Activated CD4-positive, alpha-beta T cell treated with anti-CD3 and anti-CD28 coated beads, Interleukin-2, amount 10 ng/mL, durations not matched to agents 24 days and 14 days (primary cell): ENCODE data around the gene ALOX5. TPM values are rescaled to one million over a fixed set of nuclear protein-coding genes. Genes with fewer than 3 reads are reported as not detected.
"Not testable (repeated sequence)": the region's sequence is repeated elsewhere in the genome, so short reads cannot be mapped to it uniquely, and the experiment has no call there.

Source experiments
- DNase-seq: peaks from one replicate; pipeline ENCODE4 v3.0.0; 2022
- H3K27ac Mint-ChIP-seq: one replicate; pipeline ENCODE4 v1.8.0; 2022; ENCODE audit warnings: mild to moderate bottlenecking, mixed read lengths
- H3K27me3 Mint-ChIP-seq: one replicate; pipeline ENCODE4 v1.8.0; 2022; ENCODE audit warnings: mixed read lengths
- H3K36me3 Mint-ChIP-seq: one replicate; pipeline ENCODE4 v1.8.0; 2022; ENCODE audit warnings: low read depth, mild to moderate bottlenecking, mixed read lengths
- H3K4me1 Mint-ChIP-seq: one replicate; pipeline ENCODE4 v1.8.0; 2021; ENCODE audit warnings: mixed read lengths
- H3K4me3 Mint-ChIP-seq: one replicate; pipeline ENCODE4 v1.8.0; 2022; ENCODE audit warnings: mild to moderate bottlenecking, moderate library complexity, mixed read lengths
- H3K9me3 Mint-ChIP-seq: one replicate; pipeline ENCODE4 v1.8.0; 2021; ENCODE audit warnings: mixed read lengths
- intact Hi-C: fragments of 100-400 bp; cut with micrococcal nuclease; formaldehyde crosslinking; loops from one replicate; pipeline ENCODE4 v1.15.1; 2023
- total RNA-seq: library from RNA; stranded (reverse); gene quantifications from 2 replicates; pipeline ENCODE4 v1.2.3, GENCODE V29; 2022

Gene ALOX5
- total RNA-seq, 1 donor from 2014 or later, result 2.4 TPM

GRCh38 chr10:45361983-45362799 lies 11.8 kb upstream of the ALOX5 start:
- H3K27ac Mint-ChIP-seq, H3K4me3 Mint-ChIP-seq, H3K36me3 Mint-ChIP-seq, intact Hi-C loops: not testable (repeated sequence)
- H3K4me1 Mint-ChIP-seq, result peaks cover 14% of the 10 kb centered on the region
- peaks cover 48% of the 10 kb centered on the region for H3K27me3 Mint-ChIP-seq
- peak; percentile 84 for DNase-seq
- H3K9me3 Mint-ChIP-seq, result peaks cover 19% of the 10 kb centered on the region

GRCh38 chr10:45367643-45368042 lies 6.4 kb upstream of the ALOX5 start:
- H3K36me3 Mint-ChIP-seq, H3K4me1 Mint-ChIP-seq, H3K27ac Mint-ChIP-seq, H3K4me3 Mint-ChIP-seq, intact Hi-C loops, DNase-seq: not testable (repeated sequence)
- Mint-ChIP-seq H3K9me3 (peaks cover 16% of the 10 kb centered on the region), H3K27me3 (peaks cover 70% of the 10 kb centered on the region)

DNA sequence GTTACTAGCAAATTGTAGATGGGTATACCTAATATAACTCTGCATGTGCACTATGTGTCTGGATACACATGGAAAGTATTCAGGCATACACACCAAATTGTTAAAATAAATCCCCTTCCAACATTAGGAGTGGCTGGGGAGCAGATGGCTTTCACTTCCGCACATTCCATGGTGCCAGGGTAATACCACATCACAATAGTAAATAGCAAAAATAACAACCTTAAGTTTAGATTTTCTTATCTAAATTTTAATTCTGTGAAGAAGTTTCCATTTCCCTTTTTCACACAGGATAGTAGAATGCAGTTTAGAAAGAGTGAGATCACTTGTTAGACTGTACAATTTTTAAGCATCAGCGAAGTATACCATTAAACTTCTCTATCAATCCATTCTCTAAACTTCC lies 5.8 kb upstream of the ALOX5 start:
- DNase-seq, result no peak
- no peak overlapping the region for H3K4me3 Mint-ChIP-seq
- peaks cover 70% of the 10 kb centered on the region for H3K27me3 Mint-ChIP-seq
- H3K9me3 Mint-ChIP-seq, result peaks cover 16% of the 10 kb centered on the region
- peaks cover 5% of the 10 kb centered on the region for H3K4me1 Mint-ChIP-seq
- H3K36me3 Mint-ChIP-seq, result peaks cover 2% of the 10 kb centered on the region
- intact Hi-C loops, result no loop called here
- no peak overlapping the region for H3K27ac Mint-ChIP-seq

DNA sequence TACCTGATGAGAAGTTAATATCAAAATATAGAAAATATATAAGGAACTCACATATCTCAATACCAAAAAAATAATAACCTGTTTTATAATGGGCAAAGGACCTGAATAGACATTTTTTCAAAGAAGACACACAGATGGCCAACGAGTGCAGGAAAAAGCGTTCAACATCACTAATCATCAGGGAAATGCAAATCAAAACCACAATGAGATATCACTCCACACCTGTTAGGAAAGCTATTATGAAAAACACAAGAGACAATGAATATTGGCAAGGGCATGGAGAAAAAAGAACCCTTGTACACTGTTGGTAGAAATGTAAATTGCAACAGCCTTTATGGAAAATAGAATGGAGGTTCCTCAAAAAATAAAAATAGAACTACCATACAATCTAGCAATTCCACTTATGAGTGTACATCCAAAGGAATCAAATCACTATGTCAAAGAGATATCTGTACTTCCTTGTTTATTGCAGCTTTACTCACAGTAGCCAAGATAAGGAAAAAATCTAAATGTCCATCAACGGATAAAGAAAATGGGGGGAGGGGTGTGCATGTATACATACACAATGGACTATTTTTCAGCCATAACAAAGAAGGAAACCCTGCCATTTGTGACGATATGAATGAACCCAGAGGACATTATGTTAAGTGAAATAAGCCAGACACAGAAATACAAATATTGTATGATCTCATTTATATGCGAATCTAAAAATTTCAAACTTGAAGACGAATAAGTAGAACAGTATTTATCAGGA lies 3.6 kb upstream of the ALOX5 start:
- intact Hi-C loops, result loop anchor here (5.0 kb wide), 2 partner anchors 47 to 118 kb away; no protein-coding TSS in a partner anchor
- peaks cover 9% of the 10 kb centered on the region for H3K9me3 Mint-ChIP-seq
- DNase-seq, result no peak
- H3K27ac Mint-ChIP-seq, result no peak overlapping the region
- peaks cover 69% of the 10 kb centered on the region for H3K27me3 Mint-ChIP-seq
- no peaks in the 10 kb centered on the region for H3K36me3 Mint-ChIP-seq
- peaks cover 15% of the 10 kb centered on the region for H3K4me1 Mint-ChIP-seq
- no peak overlapping the region for H3K4me3 Mint-ChIP-seq

GRCh38 chr10:45371560-45371959 lies 2.5 kb upstream of the ALOX5 start:
- intact Hi-C loops, result loop anchor here (5.0 kb wide), 2 partner anchors 46 to 119 kb away; no protein-coding TSS in a partner anchor
- Mint-ChIP-seq H3K9me3 (peaks cover 5% of the 10 kb centered on the region), H3K27me3 (peaks cover 69% of the 10 kb centered on the region), H3K4me3 (no peak overlapping the region), H3K36me3 (no peaks in the 10 kb centered on the region), H3K4me1 (peaks cover 22% of the 10 kb centered on the region), H3K27ac (no peak overlapping the region)
- DNase-seq, result no peak

GRCh38 chr10:45372251-45372951 lies 1.6 kb upstream of the ALOX5 start:
- Mint-ChIP-seq H3K9me3 (peaks cover 5% of the 10 kb centered on the region), H3K27ac (no peak overlapping the region), H3K36me3 (no peaks in the 10 kb centered on the region), H3K4me1 (peaks cover 26% of the 10 kb centered on the region), H3K4me3 (peak overlapping the region; percentile 93), H3K27me3 (peaks cover 69% of the 10 kb centered on the region)
- intact Hi-C loops, result loop anchor here (2.0 to 5.0 kb wide), 3 partner anchors 20 to 120 kb away; no protein-coding TSS in a partner anchor
- DNase-seq, result no peak

- peaks cover 71% of the 10 kb centered on the region for H3K27me3 Mint-ChIP-seq
- H3K4me1 Mint-ChIP-seq, result peaks cover 28% of the 10 kb centered on the region
- intact Hi-C loops, result loop anchor here (2.0 to 5.0 kb wide), 3 partner anchors 20 to 121 kb away; no protein-coding TSS in a partner anchor
- peak; percentile 81 for DNase-seq
- H3K36me3 Mint-ChIP-seq, result no peaks in the 10 kb centered on the region
- peak overlapping the region; percentile 54 for H3K27ac Mint-ChIP-seq
- peak overlapping the region; percentile 93 for H3K4me3 Mint-ChIP-seq
- no peaks in the 10 kb centered on the region for H3K9me3 Mint-ChIP-seq
Measured at GRCh38 chr10:45373003-45373575, 927 bp upstream of the ALOX5 start.

- intact Hi-C loops, result loop anchor here (5.0 kb wide), 2 partner anchors 43 to 122 kb away; no protein-coding TSS in a partner anchor
- peak; percentile 61 for DNase-seq
- peak overlapping the region; percentile 93 for H3K4me3 Mint-ChIP-seq
Measured at GRCh38 chr10:45374350-45375052, 485 bp downstream of the ALOX5 start.

GRCh38 chr10:45375101-45375500 lies 1.1 kb downstream of the ALOX5 start:
- peaks cover 54% of the 10 kb centered on the region for H3K27me3 Mint-ChIP-seq
- no peaks in the 10 kb centered on the region for H3K9me3 Mint-ChIP-seq
- H3K36me3 Mint-ChIP-seq, result no peaks in the 10 kb centered on the region
- H3K4me3 Mint-ChIP-seq, result peak overlapping the region; percentile 71
- DNase-seq, result peak; percentile 55
- no peak overlapping the region for H3K27ac Mint-ChIP-seq
- intact Hi-C loops, result no loop called here
- peaks cover 28% of the 10 kb centered on the region for H3K4me1 Mint-ChIP-seq

More at GRCh38 chr10:45374350-45375052, 485 bp downstream of the ALOX5 start:
- peaks cover 28% of the 10 kb centered on the region for H3K4me1 Mint-ChIP-seq
- no peak overlapping the region for H3K27ac Mint-ChIP-seq
- no peaks in the 10 kb centered on the region for H3K9me3 Mint-ChIP-seq
- no peaks in the 10 kb centered on the region for H3K36me3 Mint-ChIP-seq
- peaks cover 58% of the 10 kb centered on the region for H3K27me3 Mint-ChIP-seq

DNA sequence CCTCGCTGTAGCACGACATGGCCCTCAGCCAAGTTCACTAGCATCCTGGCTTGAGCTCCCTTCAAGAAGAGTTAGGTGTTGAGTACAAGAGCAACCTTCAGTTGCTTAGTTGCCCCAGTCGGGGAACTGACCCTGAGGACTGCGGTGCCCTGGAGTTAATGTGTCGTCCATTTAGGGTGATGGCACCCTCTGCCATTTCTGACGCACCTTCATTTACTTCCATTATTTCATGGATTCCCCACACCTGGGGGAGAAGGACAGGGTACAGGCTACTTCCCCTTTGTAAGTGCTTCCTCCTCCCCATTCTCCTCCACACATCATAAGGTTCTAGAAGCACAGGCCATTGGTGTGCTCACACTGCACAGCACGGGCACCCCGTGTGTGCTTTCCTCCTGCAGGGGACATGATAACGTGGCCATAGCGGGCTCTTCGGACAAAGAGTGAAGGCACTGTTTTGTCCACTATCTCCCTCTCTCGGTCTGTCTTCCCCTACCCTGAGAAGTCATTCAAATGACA lies 1.8 kb downstream of the ALOX5 start:
- Mint-ChIP-seq H3K9me3 (no peaks in the 10 kb centered on the region), H3K4me3 (peak overlapping the region; percentile 69), H3K4me1 (peaks cover 28% of the 10 kb centered on the region), H3K27me3 (peaks cover 47% of the 10 kb centered on the region), H3K27ac (no peak overlapping the region), H3K36me3 (no peaks in the 10 kb centered on the region)
- intact Hi-C loops, result no loop called here
- peak; percentile 57 for DNase-seq

- H3K27me3 Mint-ChIP-seq, result peaks cover 44% of the 10 kb centered on the region
- H3K4me3 Mint-ChIP-seq, result no peak overlapping the region
- no peaks in the 10 kb centered on the region for H3K9me3 Mint-ChIP-seq
- H3K36me3 Mint-ChIP-seq, result no peaks in the 10 kb centered on the region
- no peak for DNase-seq
- no peak overlapping the region for H3K27ac Mint-ChIP-seq
- H3K4me1 Mint-ChIP-seq, result peaks cover 28% of the 10 kb centered on the region
- intact Hi-C loops, result no loop called here
Measured at GRCh38 chr10:45376371-45376801, 2.4 kb downstream of the ALOX5 start.

DNA sequence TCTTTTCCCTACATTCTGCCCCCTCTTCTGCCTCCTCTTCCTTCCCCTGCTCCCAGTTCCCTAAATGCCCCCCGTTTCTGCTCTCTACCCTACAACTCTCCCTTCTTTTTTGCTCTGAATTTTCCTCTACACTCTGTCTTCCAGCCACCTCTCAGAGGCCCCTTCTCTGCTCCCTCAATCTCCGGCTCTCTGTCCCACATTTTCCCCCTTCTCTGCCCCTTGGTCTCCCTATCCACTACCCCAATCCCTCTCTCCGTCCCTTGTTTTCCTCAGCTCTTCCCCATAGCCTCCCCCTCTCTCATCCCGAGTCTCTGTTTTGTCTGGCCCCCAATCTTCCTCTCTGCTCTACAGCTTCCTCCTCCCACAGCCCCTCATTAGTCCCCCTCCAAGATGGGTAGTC lies 3.3 kb downstream of the ALOX5 start:
- peaks cover 28% of the 10 kb centered on the region for H3K4me1 Mint-ChIP-seq
- intact Hi-C loops, result no loop called here
- peak overlapping the region; percentile 60 for H3K27ac Mint-ChIP-seq
- no peaks in the 10 kb centered on the region for H3K36me3 Mint-ChIP-seq
- H3K9me3 Mint-ChIP-seq, result no peaks in the 10 kb centered on the region
- H3K27me3 Mint-ChIP-seq, result peaks cover 36% of the 10 kb centered on the region
- no peak for DNase-seq
- H3K4me3 Mint-ChIP-seq, result no peak overlapping the region
